Measurements from ENCODE around the gene HELB. TPM values are rescaled to one million over a fixed set of nuclear protein-coding genes. Genes with fewer than 3 reads are reported as not detected.

Gene HELB
- polyA plus RNA-seq, 2 of the 4 experiments (the other 2 are of a cell fraction), result 1.1 to 5.6 TPM

DNA sequence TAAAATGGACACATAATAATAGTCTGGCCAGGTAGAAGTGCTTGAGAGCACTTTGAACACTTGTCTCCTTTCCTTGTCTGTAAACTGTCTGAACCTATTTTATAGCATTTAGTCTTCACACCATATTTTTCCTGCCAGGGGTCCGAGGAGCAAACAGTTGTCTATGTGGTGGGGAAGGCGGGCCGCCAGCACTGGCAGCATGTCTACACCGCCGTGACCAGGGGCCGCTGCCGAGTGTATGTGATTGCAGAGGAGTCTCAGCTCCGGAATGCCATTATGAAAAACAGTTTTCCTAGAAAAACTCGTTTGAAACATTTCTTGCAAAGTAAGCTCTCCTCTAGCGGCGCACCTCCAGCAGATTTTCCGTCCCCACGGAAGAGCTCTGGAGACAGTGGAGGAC is 28.7 kb downstream of the HELB start:
- no peak overlapping the region for H3K4me3 ChIP-seq
- ATAC-seq, result no peak
- H3K4me1 ChIP-seq, result no peaks in the 10 kb centered on the region
- TF ChIP-seq POLR2AphosphoS2 (conservative IDR thresholded peaks at IDR 0.05; ENCODE audit: low read length) (no peak), ZFP36 (IDR thresholded peaks at IDR 0.05; ENCODE audit: borderline replicate concordance, partially characterized antibody) (no peak), KDM1A (IDR thresholded peaks at IDR 0.05; ENCODE audit: low read depth) (no peak), TFCP2L1 (CRISPR knock-in tag; IDR thresholded peaks at IDR 0.05) (no peak), RCOR1 (IDR thresholded peaks at IDR 0.05; ENCODE audit: low read depth, low read length) (no peak), PHF8 (IDR thresholded peaks at IDR 0.05; ENCODE audit: borderline replicate concordance, low read depth) (no peak), POLR2A (IDR thresholded peaks at IDR 0.05; ENCODE audit: low read length) (no peak), CHD4 (IDR thresholded peaks at IDR 0.05; ENCODE audit: borderline replicate concordance) (no peak), FOSB (CRISPR knock-in tag; IDR thresholded peaks at IDR 0.05) (no peak), RARB (CRISPR knock-in tag; IDR thresholded peaks at IDR 0.05) (no peak), HDAC2 (IDR thresholded peaks at IDR 0.05) (no peak), RFX5 (IDR thresholded peaks at IDR 0.05) (no peak), MAX (IDR thresholded peaks at IDR 0.05) (no peak), CBX2 (IDR thresholded peaks at IDR 0.05; ENCODE audit: borderline replicate concordance, low read depth) (no peak), KDM5A (IDR thresholded peaks at IDR 0.05) (no peak), SREBF2 (IDR thresholded peaks at IDR 0.05) (no peak)
- TF ChIP-seq, protein P1, sequence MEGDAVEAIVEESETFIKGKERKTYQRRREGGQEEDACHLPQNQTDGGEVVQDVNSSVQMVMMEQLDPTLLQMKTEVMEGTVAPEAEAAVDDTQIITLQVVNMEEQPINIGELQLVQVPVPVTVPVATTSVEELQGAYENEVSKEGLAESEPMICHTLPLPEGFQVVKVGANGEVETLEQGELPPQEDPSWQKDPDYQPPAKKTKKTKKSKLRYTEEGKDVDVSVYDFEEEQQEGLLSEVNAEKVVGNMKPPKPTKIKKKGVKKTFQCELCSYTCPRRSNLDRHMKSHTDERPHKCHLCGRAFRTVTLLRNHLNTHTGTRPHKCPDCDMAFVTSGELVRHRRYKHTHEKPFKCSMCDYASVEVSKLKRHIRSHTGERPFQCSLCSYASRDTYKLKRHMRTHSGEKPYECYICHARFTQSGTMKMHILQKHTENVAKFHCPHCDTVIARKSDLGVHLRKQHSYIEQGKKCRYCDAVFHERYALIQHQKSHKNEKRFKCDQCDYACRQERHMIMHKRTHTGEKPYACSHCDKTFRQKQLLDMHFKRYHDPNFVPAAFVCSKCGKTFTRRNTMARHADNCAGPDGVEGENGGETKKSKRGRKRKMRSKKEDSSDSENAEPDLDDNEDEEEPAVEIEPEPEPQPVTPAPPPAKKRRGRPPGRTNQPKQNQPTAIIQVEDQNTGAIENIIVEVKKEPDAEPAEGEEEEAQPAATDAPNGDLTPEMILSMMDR (IDR thresholded peaks at IDR 0.05), result no peak
- TF ChIP-seq, protein P2, sequence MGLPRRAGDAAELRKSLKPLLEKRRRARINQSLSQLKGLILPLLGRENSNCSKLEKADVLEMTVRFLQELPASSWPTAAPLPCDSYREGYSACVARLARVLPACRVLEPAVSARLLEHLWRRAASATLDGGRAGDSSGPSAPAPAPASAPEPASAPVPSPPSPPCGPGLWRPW (IDR thresholded peaks at IDR 0.05), result no peak
- no peak for DNase-seq (ENCODE audit: low read depth in 1 of 2, low spot score in 1 of 2)
- H3K4me2 ChIP-seq, result no peak overlapping the region
- H3K9me3 ChIP-seq, result no peaks in the 10 kb centered on the region
- CTCF ChIA-PET, result no interaction called here
- POLR2A ChIA-PET, result no interaction called here
- FAIRE-seq, result no peak
- 86% methylated on average over 13 of the region's 13 CpGs for WGBS (ENCODE audit: missing lambda C conversion rate)
- H3K27ac ChIP-seq, result no peak overlapping the region

DNA sequence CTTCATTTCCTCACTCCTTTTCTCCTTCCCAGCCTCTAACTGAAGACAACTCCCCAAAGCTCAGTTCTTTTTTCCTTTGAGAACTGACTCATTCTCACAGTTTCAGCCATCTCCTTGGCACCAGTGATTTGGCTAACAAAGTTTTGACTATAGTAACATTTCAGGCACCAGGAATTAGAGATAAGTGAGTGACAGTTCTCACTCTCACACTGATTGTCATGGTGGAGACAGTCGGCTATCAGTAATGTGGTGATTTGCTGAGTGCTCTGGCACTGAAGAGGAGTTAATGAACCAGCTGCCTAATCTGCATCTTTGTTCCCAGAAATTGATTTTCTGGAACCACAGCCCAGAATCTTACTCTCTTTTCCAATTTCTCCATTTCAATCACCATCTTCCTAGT is 29.5 kb downstream of the HELB start:
- Histone ChIP-seq H3K4me2 (no peak overlapping the region), H3K4me1 (no peaks in the 10 kb centered on the region), H3K27ac (no peak overlapping the region), H3K9me3 (no peaks in the 10 kb centered on the region), H3K4me3 (no peak overlapping the region)
- DNase-seq (ENCODE audit: low read depth in 1 of 2, low spot score in 1 of 2) (no peak), FAIRE-seq (no peak), ATAC-seq (no peak)
- ChIA-PET CTCF (no interaction called here), POLR2A (no interaction called here)
- WGBS (ENCODE audit: missing lambda C conversion rate), result 90% methylated on average over 1 of the region's 1 CpG
- TF ChIP-seq, protein P1 (IDR thresholded peaks at IDR 0.05), result no peak
- TF ChIP-seq KDM1A (IDR thresholded peaks at IDR 0.05; ENCODE audit: low read depth), result no peak
- TF ChIP-seq EP300 (IDR thresholded peaks at IDR 0.05), result no peak
- no peak for TF ChIP-seq ZSCAN20 (CRISPR knock-in tag; IDR thresholded peaks at IDR 0.05)
- TF ChIP-seq PHF8 (IDR thresholded peaks at IDR 0.05; ENCODE audit: borderline replicate concordance, low read depth), result no peak
- TF ChIP-seq JUN (IDR thresholded peaks at IDR 0.05), result no peak
- TF ChIP-seq, protein P3, sequence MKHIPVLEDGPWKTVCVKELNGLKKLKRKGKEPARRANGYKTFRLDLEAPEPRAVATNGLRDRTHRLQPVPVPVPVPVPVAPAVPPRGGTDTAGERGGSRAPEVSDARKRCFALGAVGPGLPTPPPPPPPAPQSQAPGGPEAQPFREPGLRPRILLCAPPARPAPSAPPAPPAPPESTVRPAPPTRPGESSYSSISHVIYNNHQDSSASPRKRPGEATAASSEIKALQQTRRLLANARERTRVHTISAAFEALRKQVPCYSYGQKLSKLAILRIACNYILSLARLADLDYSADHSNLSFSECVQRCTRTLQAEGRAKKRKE (CRISPR knock-in tag; IDR thresholded peaks at IDR 0.05; ENCODE audit: low read depth), result no peak
- no peak for TF ChIP-seq RARB (CRISPR knock-in tag; IDR thresholded peaks at IDR 0.05)
- TF ChIP-seq, protein P4, sequence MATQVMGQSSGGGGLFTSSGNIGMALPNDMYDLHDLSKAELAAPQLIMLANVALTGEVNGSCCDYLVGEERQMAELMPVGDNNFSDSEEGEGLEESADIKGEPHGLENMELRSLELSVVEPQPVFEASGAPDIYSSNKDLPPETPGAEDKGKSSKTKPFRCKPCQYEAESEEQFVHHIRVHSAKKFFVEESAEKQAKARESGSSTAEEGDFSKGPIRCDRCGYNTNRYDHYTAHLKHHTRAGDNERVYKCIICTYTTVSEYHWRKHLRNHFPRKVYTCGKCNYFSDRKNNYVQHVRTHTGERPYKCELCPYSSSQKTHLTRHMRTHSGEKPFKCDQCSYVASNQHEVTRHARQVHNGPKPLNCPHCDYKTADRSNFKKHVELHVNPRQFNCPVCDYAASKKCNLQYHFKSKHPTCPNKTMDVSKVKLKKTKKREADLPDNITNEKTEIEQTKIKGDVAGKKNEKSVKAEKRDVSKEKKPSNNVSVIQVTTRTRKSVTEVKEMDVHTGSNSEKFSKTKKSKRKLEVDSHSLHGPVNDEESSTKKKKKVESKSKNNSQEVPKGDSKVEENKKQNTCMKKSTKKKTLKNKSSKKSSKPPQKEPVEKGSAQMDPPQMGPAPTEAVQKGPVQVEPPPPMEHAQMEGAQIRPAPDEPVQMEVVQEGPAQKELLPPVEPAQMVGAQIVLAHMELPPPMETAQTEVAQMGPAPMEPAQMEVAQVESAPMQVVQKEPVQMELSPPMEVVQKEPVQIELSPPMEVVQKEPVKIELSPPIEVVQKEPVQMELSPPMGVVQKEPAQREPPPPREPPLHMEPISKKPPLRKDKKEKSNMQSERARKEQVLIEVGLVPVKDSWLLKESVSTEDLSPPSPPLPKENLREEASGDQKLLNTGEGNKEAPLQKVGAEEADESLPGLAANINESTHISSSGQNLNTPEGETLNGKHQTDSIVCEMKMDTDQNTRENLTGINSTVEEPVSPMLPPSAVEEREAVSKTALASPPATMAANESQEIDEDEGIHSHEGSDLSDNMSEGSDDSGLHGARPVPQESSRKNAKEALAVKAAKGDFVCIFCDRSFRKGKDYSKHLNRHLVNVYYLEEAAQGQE (IDR thresholded peaks at IDR 0.05), result no peak
- no peak for TF ChIP-seq POLR2A (IDR thresholded peaks at IDR 0.05; ENCODE audit: low read length)
- TF ChIP-seq CEBPB (IDR thresholded peaks at IDR 0.05), result no peak
- TF ChIP-seq RNF2 (IDR thresholded peaks at IDR 0.05; ENCODE audit: borderline replicate concordance, low read depth), result no peak
- TF ChIP-seq GATA3 (IDR thresholded peaks at IDR 0.05; ENCODE audit: borderline replicate concordance), result no peak
- TF ChIP-seq RFX5 (IDR thresholded peaks at IDR 0.05), result no peak
- TF ChIP-seq HMGXB4 (CRISPR knock-in tag; IDR thresholded peaks at IDR 0.05; ENCODE audit: borderline replicate concordance), result no peak
- no peak for TF ChIP-seq FOSB (CRISPR knock-in tag; IDR thresholded peaks at IDR 0.05)
- TF ChIP-seq MAX (IDR thresholded peaks at IDR 0.05), result no peak
